HG02610 (cell line): ENCODE measurements around the gene TSPAN4.

ENCODE experiments used
- ATAC-seq: cut with Tn5 transposase; IDR thresholded peaks from one replicate; pipeline ENCODE4 v1.9.1; 2021; ENCODE audit warnings: mild to moderate bottlenecking, moderate library complexity; ENCODE audit not compliant: unreplicated experiment

Gene TSPAN4

DNA sequence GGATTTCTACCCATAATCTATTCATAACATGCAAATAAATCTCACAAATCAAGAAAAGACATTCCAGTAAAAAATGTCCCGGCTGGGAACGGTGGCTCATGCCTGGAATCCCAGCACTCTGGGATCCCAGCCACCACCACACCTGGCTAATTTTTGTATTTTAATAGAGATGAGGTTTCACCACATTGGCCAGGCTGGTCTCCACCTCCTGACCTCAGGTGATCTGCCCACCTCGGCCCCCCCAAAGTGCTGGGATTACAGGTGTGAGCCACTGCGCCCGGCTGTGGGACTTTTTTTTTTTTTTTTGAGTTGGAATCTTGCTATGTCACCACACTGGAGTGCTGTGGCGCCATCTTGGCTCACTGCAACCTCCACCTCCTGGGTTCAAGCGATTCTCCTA is 63.3 kb downstream of the TSPAN4 start:
- ATAC-seq = no peak

DNA sequence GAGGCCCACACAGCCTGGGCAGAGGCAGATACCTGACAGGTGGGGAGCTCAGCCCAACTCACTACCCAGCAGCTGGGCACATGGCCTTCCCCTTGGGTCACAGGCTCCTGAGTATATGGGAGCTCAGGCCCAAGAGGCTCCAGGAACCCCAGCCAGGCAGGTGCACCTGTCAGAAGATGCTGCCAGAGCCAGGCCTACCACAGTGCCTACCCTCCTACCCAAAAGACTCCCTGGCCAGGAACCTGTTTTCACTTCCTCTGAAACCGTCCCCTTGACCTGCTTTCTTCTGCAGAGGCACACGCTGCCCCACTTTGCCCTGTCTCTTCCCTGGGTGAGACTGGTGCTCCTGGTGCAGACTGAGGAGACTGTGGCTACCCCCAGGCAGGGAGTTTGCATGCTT is 65.0 kb downstream of the TSPAN4 start:
- no peak for ATAC-seq

- no peak for ATAC-seq
Measured at GRCh38 chr11:908273-908672, 65.6 kb downstream of the TSPAN4 start.

- no peak for ATAC-seq
Measured at GRCh38 chr11:909406-909805, 66.8 kb downstream of the TSPAN4 start.

DNA sequence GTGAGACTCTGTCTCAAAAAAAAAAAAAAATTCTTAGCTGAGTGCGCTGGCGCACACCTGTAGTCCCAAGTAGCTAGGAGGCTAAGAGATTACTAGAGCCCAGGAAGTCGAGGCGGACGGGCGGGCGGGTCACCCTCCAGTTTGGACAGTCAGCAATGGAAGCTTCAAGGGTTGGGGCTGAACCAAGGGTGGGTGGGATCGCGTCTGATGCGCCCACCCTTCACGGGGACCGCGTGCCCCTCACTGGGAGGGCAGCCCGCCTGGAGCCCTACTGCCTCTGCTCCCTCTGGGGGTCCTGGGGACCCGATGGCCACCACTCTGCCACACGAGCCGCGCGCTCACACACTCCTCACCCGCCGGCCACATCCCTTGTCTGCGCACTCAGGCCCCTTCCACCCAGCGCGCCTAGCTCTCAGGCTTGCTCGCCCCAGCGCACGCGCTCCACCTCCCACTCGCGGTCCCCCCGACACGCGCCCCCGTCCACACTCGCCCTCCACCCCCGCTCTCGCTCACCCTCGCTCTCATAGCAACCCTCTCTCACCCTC is 67.5 kb downstream of the TSPAN4 start:
- ATAC-seq = no peak

DNA sequence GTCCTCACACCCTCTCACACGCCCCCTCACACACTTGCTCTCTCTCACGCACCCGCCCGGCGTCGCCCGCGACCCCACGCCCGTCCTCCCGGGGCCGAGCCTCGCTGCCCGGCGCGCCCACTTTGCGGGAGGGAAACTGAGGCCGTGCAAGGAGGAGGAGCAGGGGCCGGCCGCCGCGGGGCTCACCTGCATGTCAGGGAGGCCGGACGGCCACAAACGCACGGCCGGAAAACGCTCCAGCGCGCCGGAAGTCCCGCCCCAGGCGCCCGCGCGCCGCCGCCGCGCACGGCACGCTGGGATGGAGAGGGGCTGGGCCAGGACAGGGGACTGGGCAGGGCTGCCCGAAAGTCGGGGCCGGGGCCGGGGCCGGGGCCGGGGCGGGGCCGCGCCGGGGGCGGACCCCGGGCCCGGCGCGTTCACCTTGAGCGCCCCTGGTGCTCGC is 68.0 kb downstream of the TSPAN4 start, which contains the start of gene CHID1:
Gene CHID1 (minus strand): TSS at position 222 of the 442 bp plus-strand sequence. CDS start 5,994 bp downstream, outside the sequence.
- peak; percentile 87 for ATAC-seq

DNA sequence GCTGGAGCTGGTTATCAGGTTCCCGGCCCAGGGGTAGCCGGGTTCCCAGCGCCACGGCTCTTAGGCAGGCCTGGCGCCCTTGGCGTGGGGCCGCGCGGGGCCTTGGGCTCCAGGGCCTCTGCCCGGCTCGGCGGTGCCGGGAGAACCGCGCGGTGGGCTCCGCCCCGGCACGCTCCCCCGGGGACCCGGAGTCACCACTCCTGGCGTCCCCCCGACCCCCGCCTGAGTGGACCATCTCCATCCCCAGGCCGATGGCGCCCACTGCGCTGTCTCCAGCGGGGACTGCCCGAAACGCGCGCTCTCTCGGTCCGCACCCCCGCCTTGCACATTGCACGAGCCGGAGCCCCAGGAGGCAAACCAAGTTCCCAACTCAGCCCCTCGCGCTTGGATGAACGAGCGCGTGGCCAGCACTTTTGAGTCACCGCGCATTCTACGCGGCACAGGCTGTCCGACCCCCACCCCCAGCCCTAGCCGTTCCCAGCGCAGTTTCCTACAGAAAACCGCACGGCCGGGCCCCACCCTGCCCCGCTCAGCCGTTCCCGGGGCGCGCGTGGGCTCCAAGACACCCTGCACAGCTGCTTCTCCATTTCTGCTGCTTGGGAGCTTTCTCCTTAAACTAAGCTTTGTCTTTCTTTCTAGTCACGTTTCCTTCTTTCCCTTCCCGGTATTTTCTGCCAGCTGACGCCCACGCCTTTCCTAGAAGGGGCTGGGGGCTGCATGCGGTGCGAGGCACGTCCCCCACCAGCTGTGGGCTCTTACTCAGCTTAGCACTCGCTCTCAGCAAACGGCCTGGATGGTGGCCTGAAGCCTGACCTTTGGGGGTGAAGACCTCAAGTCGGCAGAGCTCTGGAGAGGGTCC is 68.6 kb downstream of the TSPAN4 start:
- peak; percentile 25 for ATAC-seq

DNA sequence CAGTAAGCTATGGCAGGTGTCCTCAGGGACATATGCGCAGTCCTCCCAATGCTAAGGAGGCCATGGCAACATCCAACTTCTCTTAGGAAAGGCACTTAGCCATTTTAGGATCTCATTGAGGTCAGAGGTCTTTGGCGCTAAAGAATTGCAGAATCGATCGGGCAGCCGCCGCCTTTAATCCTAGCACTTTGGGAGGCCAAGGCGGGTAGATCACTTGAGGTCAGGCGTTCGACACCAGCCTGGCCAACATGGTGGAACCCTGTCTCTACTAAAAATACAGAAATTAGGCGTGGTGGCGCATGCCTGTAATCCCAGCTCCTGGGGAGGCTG is 69.2 kb downstream of the TSPAN4 start:
- no peak for ATAC-seq

GRCh38 chr11:912266-912665 is 69.6 kb downstream of the TSPAN4 start:
- ATAC-seq = no peak

DNA sequence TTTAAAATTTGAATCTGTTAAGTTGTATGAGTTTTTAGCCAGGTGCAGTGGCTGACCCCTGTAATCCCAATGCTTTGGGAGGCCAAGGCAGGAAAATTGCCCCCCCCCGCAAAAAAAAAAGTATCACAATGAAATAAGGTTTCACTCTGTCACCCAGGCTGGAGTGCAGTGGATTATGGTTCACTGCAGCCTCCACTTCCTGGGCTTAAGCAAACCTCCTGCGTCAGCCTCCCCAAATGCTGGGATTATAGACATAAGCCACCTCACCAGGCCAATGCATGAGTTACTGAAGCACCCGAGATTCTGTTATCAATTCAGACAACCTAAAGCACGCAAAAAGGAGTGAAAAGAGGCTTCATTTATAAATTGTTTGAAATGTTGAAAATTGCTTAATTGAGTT is 70.4 kb downstream of the TSPAN4 start:
- ATAC-seq = no peak

GRCh38 chr11:914204-914603 is 71.6 kb downstream of the TSPAN4 start:
- no peak for ATAC-seq

DNA sequence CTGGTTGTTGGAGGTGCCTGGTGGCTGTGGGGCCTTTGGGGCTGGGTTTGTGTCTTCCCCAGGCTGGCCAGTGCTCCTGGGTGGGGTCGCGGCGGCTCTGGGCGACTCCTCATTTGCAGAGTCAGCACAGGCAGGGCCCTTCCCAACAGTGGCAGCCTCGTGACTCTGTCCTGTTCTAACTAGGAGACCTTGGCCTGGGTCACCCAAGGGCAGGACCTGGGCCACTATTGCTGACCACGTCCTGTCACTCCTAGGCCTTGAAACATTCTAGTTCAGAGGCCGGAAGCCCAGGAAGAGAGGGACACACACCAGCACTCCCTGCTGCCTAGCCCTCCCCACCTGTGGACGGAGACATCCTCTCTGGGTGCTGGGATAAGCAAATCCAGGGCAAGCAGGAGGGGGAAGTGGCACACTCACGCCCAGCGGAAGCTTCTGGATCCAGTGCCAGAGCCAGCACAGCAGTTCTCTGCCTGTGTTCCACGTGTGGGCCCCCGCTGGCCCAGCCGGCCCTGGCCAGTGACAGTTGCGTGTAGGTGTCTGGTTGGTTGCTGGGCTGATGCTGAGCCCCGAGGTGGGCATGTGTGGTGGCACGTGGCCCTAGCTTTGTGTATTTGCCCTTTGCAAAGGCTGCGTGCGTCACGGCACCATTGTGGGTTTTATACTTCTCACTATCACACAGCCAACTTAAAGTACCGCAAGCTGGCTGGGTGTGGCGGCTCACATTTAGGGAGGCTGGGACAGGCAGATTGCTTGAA is 72.3 kb downstream of the TSPAN4 start:
- no peak for ATAC-seq
